Liver (tissue), 3 donors: ENCODE measurements around the gene DBH.

Experiments
- CTCF ChIP-seq: fragments of 150-350 bp; IDR thresholded peaks from 2 replicates; pipeline ENCODE4 v1.5.1; 2017; ENCODE audit warnings: improper control_type of control experiment, low read depth, low read length; ENCODE audit not compliant: missing input control
- EGR1 ChIP-seq, 2 donors: IDR thresholded peaks; 2 replicates each; pipeline ENCODE4 v1.6.1; 2016 to 2018; ENCODE audit warnings: antibody characterized with exemption in 2 of 2, low read depth in 2 of 2
- TAF1 ChIP-seq: conservative IDR thresholded peaks from 2 replicates; pipeline ENCODE4 v1.6.1; 2016; ENCODE audit warnings: antibody characterized with exemption, mild to moderate bottlenecking
- YY1 ChIP-seq: IDR thresholded peaks from 2 replicates; pipeline ENCODE4 v1.6.1; 2016; ENCODE audit warnings: antibody characterized with exemption, mild to moderate bottlenecking
- donor health status: healthy.
- donor health status: healthy.

- TF ChIP-seq YY1 (no peak), CTCF (no peak), TAF1 (no peak), EGR1 (IDR thresholded peaks at IDR 0.05; ENCODE audit: low read depth in 2 of 2) (no peak)
Measured at GRCh38 chr9:133629221-133630110, 6.7 kb upstream of the DBH start.
